ENCODE measurements around the gene SPOCK1.

GRCh38 chr5:136957428-136957827, 541.7 kb downstream of the SPOCK1 start:
- no peak for TF ChIP-seq CTCF (IDR thresholded peaks at IDR 0.05)
- TF ChIP-seq POLR2A (IDR thresholded peaks at IDR 0.05) = no peak

All from Peyer's patch (tissue), 4 donors.